IMR-90 (cell line): ENCODE data around the gene TMEM130. TPM values are rescaled to one million over a fixed set of nuclear protein-coding genes. Genes with fewer than 3 reads are reported as not detected.

Experiments
- ATAC-seq: fragments of 200-7000 bp; cut with Tn5 transposase; 2 replicates; pipeline ENCODE4 v1.9.1; 2020; ENCODE audit warnings: low read depth, mild to moderate bottlenecking, moderate library complexity
- BruUV-seq: library from RNA; stranded (reverse); fragments of 400-500 nt; replicated peaks from 2 replicates; lab custom pipeline; 2021; lab: Mats Ljungman, UMichigan
- CTCF ChIA-PET: fragments of 300-600 bp; formaldehyde crosslinking; extraction: SDS; loops from one replicate; lab custom pipeline; 2021; ENCODE audit warnings: antibody characterized with exemption; lab: Yijun Ruan, JAX
- POLR2A ChIA-PET: fragments of 300-600 bp; sonication (Branson Sonifier 250); formaldehyde crosslinking; loops from one replicate; lab custom pipeline; 2022; ENCODE audit warnings: antibody characterized with exemption; ENCODE audit not compliant: unreplicated experiment; lab: Charles Lee
- DNase-seq: peaks from one replicate; pipeline ENCODE4 v3.0.0; 2013
- H2AFZ ChIP-seq: replicated peaks from 2 replicates; pipeline ENCODE3; 2013; ENCODE audit warnings: low read length, mild to moderate bottlenecking; ENCODE audit not compliant: poor library complexity
- H2AK5ac ChIP-seq: 2 replicates; pipeline ENCODE4 v1.6.1; 2013; ENCODE audit warnings: low read depth, low read length, inconsistent platforms
- H2AK9ac ChIP-seq: replicated peaks from 2 replicates; pipeline ENCODE3; 2013; ENCODE audit warnings: mild to moderate bottlenecking, low read depth, low read length, moderate library complexity; ENCODE audit not compliant: poor library complexity
- H2BK120ac ChIP-seq: 2 replicates; pipeline ENCODE4 v1.6.1; 2013; ENCODE audit warnings: low read depth, low read length, inconsistent platforms
- H2BK15ac ChIP-seq: 3 replicates; pipeline ENCODE4 v1.6.1; 2013; ENCODE audit warnings: low read depth, low read length, inconsistent platforms
- H2BK20ac ChIP-seq: 2 replicates; pipeline ENCODE4 v1.6.1; 2013; ENCODE audit warnings: low read depth, mild to moderate bottlenecking, inconsistent platforms, low read length, moderate library complexity
- H2BK5ac ChIP-seq: 2 replicates; pipeline ENCODE4 v1.6.1; 2013; ENCODE audit warnings: mild to moderate bottlenecking, low read depth, low read length, inconsistent platforms; ENCODE audit not compliant: poor library complexity, severe bottlenecking
- H3K14ac ChIP-seq: replicated peaks from 2 replicates; pipeline ENCODE4 v1.6.1; 2013; ENCODE audit warnings: low read depth, low read length, inconsistent platforms
- H3K18ac ChIP-seq: 2 replicates; pipeline ENCODE4 v1.6.1; 2013; ENCODE audit warnings: low read depth, low read length, control low read depth
- H3K23ac ChIP-seq: 2 replicates; pipeline ENCODE4 v1.6.1; 2013; ENCODE audit warnings: low read depth, low read length, inconsistent platforms
- H3K27ac ChIP-seq: 2 replicates; pipeline ENCODE4 v1.5.1; 2013; ENCODE audit warnings: mild to moderate bottlenecking, control low read depth, low read length; ENCODE audit not compliant: insufficient read depth
- H3K27me3 ChIP-seq: 2 replicates; pipeline ENCODE4 v1.6.1; 2013; ENCODE audit warnings: low read length; ENCODE audit not compliant: control insufficient read depth, insufficient read depth
- H3K36me3 ChIP-seq: 2 replicates; pipeline ENCODE4 v1.6.1; 2013; ENCODE audit warnings: low read length, mixed read lengths; ENCODE audit not compliant: control insufficient read depth, insufficient read depth
- H3K4ac ChIP-seq: 2 replicates; pipeline ENCODE4 v1.6.1; 2013; ENCODE audit warnings: low read depth, low read length, inconsistent platforms
- H3K4me1 ChIP-seq: 2 replicates; pipeline ENCODE4 v1.6.1; 2013; ENCODE audit warnings: low read length, mixed read lengths; ENCODE audit not compliant: control insufficient read depth, insufficient read depth
- H3K4me2 ChIP-seq: 2 replicates; pipeline ENCODE4 v1.6.1; 2013; ENCODE audit warnings: low read depth, mild to moderate bottlenecking, control low read depth, low read length, moderate library complexity
- H3K4me3 ChIP-seq: 2 replicates; pipeline ENCODE4 v1.5.1; 2013; ENCODE audit warnings: low read depth, mild to moderate bottlenecking, control low read depth, low read length, moderate library complexity; ENCODE audit not compliant: insufficient read depth
- H3K56ac ChIP-seq: 2 replicates; pipeline ENCODE4 v1.6.1; 2013; ENCODE audit warnings: low read length, inconsistent platforms; ENCODE audit not compliant: insufficient read depth; ENCODE audit errors: extremely low read depth
- H3K79me1 ChIP-seq, 2 experiments: 2 replicates each; pipeline ENCODE4 v1.6.1; 2013; ENCODE audit warnings: low read length in 2 of 2, inconsistent platforms in 1 of 2, low read depth in 1 of 2
- H3K9ac ChIP-seq: 2 replicates; pipeline ENCODE4 v1.6.1; 2013; ENCODE audit warnings: low read depth, low read length, control low read depth
- H3K9me1 ChIP-seq: 2 replicates; pipeline ENCODE4 v1.6.1; 2013; ENCODE audit warnings: low read length, inconsistent platforms; ENCODE audit not compliant: insufficient read depth
- H3K9me3 ChIP-seq: 2 replicates; pipeline ENCODE4 v1.6.1; 2013; ENCODE audit warnings: low read length; ENCODE audit not compliant: control insufficient read depth, insufficient read depth
- H4K20me1 ChIP-seq: 2 replicates; pipeline ENCODE4 v1.6.1; 2013; ENCODE audit warnings: low read length, inconsistent platforms; ENCODE audit not compliant: insufficient read depth
- H4K5ac ChIP-seq: 2 replicates; pipeline ENCODE4 v1.6.1; 2013; ENCODE audit warnings: mild to moderate bottlenecking, low read depth, low read length, control low read depth
- H4K8ac ChIP-seq, 2 experiments: 2 replicates each; pipeline ENCODE4 v1.6.1; 2013; ENCODE audit warnings: low read depth in 2 of 2, low read length in 2 of 2, control low read depth in 1 of 2, inconsistent platforms in 1 of 2
- H4K91ac ChIP-seq: 2 replicates; pipeline ENCODE4 v1.6.1; 2013; ENCODE audit warnings: low read depth, low read length, inconsistent platforms; ENCODE audit not compliant: insufficient read depth
- BHLHE40 ChIP-seq: fragments of 150-350 bp; IDR thresholded peaks from 2 replicates; pipeline ENCODE4 v1.6.1; 2016; ENCODE audit warnings: mild to moderate bottlenecking, low read depth, low read length
- CHD1 ChIP-seq: IDR thresholded peaks from 2 replicates; pipeline ENCODE4 v1.6.1; 2012; ENCODE audit warnings: low read depth, low read length, improper control_type of control experiment
- CTCF ChIP-seq: conservative IDR thresholded peaks from 2 replicates; pipeline ENCODE4 v1.5.1; 2012; ENCODE audit warnings: mild to moderate bottlenecking, low read depth, low read length, improper control_type of control experiment
- ELK1 ChIP-seq: fragments of 150-350 bp; IDR thresholded peaks from 2 replicates; pipeline ENCODE4 v1.6.1; 2016; ENCODE audit warnings: low read depth, mild to moderate bottlenecking, low read length, moderate library complexity, borderline replicate concordance
- MAFK ChIP-seq: IDR thresholded peaks from 2 replicates; pipeline ENCODE4 v1.6.1; 2012; ENCODE audit warnings: low read depth, low read length, improper control_type of control experiment
- MAZ ChIP-seq: IDR thresholded peaks from 2 replicates; pipeline ENCODE4 v1.6.1; 2012; ENCODE audit warnings: low read depth, mild to moderate bottlenecking, low read length, improper control_type of control experiment, moderate library complexity, borderline replicate concordance
- NFE2L2 ChIP-seq: fragments of 150-350 bp; IDR thresholded peaks from 2 replicates; pipeline ENCODE4 v1.6.1; 2016; ENCODE audit warnings: low read depth, mild to moderate bottlenecking, low read length
- POLR2A ChIP-seq: IDR thresholded peaks from 2 replicates; pipeline ENCODE4 v1.6.1; 2012; ENCODE audit warnings: mild to moderate bottlenecking, low read depth, low read length
- WGBS, 2 experiments: methylation state at CpG; one replicate each; pipeline versions ENCODE4 v1.1.5 to v1.1.7; 2013; ENCODE audit warnings: missing lambda C conversion rate in 2 of 2; ENCODE audit not compliant: insufficient read length in 1 of 2; ENCODE audit errors: extremely low coverage in 2 of 2; 5-methylcytosine and 5-hydroxymethylcytosine counted together
- dilution Hi-C: fragments of 300-500 bp; cut with HindIII; formaldehyde crosslinking; loops from one replicate; pipeline ENCODE4 v1.14.3; 2018; ENCODE audit warnings: low sequenced_read_pairs; ENCODE audit not compliant: unreplicated experiment
- in situ Hi-C: fragments of 300-500 bp; cut with MboI; formaldehyde crosslinking; loops from 3 replicates; pipeline ENCODE4 v1.14.3; 2019; ENCODE audit warnings: low sequenced_read_pairs, inconsistent platforms, mixed read lengths
- intact Hi-C: fragments of 100-400 bp; cut with micrococcal nuclease; formaldehyde crosslinking; loops from 2 replicates; pipeline ENCODE4 v1.10.0; 2022
- polyA plus RNA-seq, 3 experiments: library from polyadenylated mRNA; depleted of rRNA; stranded (reverse); fragments of >200 nt; gene quantifications; 2 replicates each; pipeline ENCODE4 v1.2.3, GENCODE V29; 2012; ENCODE audit warnings: low replicate concordance in 1 of 3
- total RNA-seq: library from RNA; depleted of rRNA; stranded (reverse); fragments of >200 nt; gene quantifications from 2 replicates; pipeline ENCODE4 v1.2.3, GENCODE V29; 2012

The TMEM130 gene
- total and polyA plus RNA-seq, 2 of the 4 experiments (the other 2 are of a cell fraction) = 1.1 to 14.8 TPM

- Histone ChIP-seq H3K79me1 (peaks cover 0 to 11% of the 10 kb centered on the region in 2 experiments; a peak in 1 of 4 replicates), H3K56ac (no peak overlapping the region), H2BK120ac (no peak overlapping the region), H3K27ac (no peak overlapping the region), H2AK9ac (no peak overlapping the region), H3K14ac (no peak overlapping the region), H4K91ac (no peak overlapping the region), H3K18ac (no peak overlapping the region), H3K4me2 (no peak overlapping the region), H3K4me3 (no peak overlapping the region), H3K9ac (no peak overlapping the region), H4K8ac (no peak overlapping the region), H3K36me3 (peaks cover 66% of the 10 kb centered on the region), H2BK15ac (no peak overlapping the region), H2BK5ac (no peak overlapping the region), H3K23ac (no peak overlapping the region), H3K27me3 (no peaks in the 10 kb centered on the region), H2AK5ac (no peak overlapping the region), H4K20me1 (no peaks in the 10 kb centered on the region), H2AFZ (no peak overlapping the region), H3K9me3 (no peaks in the 10 kb centered on the region), H2BK20ac (no peak overlapping the region), H4K5ac (no peak overlapping the region), H3K9me1 (no peaks in the 10 kb centered on the region), H3K4ac (no peak overlapping the region), H3K4me1 (no peaks in the 10 kb centered on the region)
- no CpG with 5 or more reads among the region's 3 CpGs for WGBS, 2 experiments
- dilution Hi-C loops = no loop called here
- in situ Hi-C loops = no loop called here
- intact Hi-C loops = no loop called here
- ChIA-PET POLR2A (no interaction called here), CTCF (no interaction called here)
- DNase-seq = no peak
- TF ChIP-seq POLR2A = no peak
- no peak for TF ChIP-seq ELK1
- TF ChIP-seq BHLHE40 = no peak
- TF ChIP-seq MAZ = no peak
- no peak for TF ChIP-seq NFE2L2
- no peak for TF ChIP-seq CHD1
- no peak for TF ChIP-seq MAFK
- TF ChIP-seq CTCF = no peak
- BruUV-seq = no TSS peak
- ATAC-seq = no peak
Measured at GRCh38 chr7:98900815-98901214, 31.0 kb upstream of the TMEM130 start.
